IPS-18c (cell line): ENCODE data around the gene CREM.

Source experiments
- H3K4me3 ChIP-seq: 2 replicates; pipeline ENCODE4 v1.7.0; 2013; ENCODE audit warnings: low read depth, mild to moderate bottlenecking, low read length, moderate library complexity; ENCODE audit not compliant: insufficient read depth
- H3K9me3 ChIP-seq: one replicate; pipeline ENCODE4 v1.6.1; 2013; ENCODE audit warnings: mild to moderate bottlenecking, low read length, moderate library complexity; ENCODE audit not compliant: control insufficient read depth, insufficient read depth

CREM gene

GRCh38 chr10:35178331-35178730, 51.7 kb downstream of the CREM start:
- Histone ChIP-seq H3K9me3 (no peaks in the 10 kb centered on the region), H3K4me3 (no peak overlapping the region)

GRCh38 chr10:35182631-35183510, 56.2 kb downstream of the CREM start:
- Histone ChIP-seq H3K4me3 (no peak overlapping the region), H3K9me3 (no peaks in the 10 kb centered on the region)

GRCh38 chr10:35184527-35185171, 58.0 kb downstream of the CREM start:
- Histone ChIP-seq H3K9me3 (no peaks in the 10 kb centered on the region), H3K4me3 (no peak overlapping the region)

- Histone ChIP-seq H3K4me3 (no peak overlapping the region), H3K9me3 (no peaks in the 10 kb centered on the region)
Observed at GRCh38 chr10:35185260-35186034, 58.8 kb downstream of the CREM start.

- H3K4me3 ChIP-seq = no peak overlapping the region
Observed at GRCh38 chr10:35188954-35189353, 62.3 kb downstream of the CREM start.

GRCh38 chr10:35191523-35191922, 64.9 kb downstream of the CREM start:
- Histone ChIP-seq H3K9me3 (no peaks in the 10 kb centered on the region), H3K4me3 (no peak overlapping the region)

More at GRCh38 chr10:35188954-35189353, 62.3 kb downstream of the CREM start:
- H3K9me3 ChIP-seq = no peaks in the 10 kb centered on the region

- Histone ChIP-seq H3K9me3 (no peaks in the 10 kb centered on the region), H3K4me3 (no peak overlapping the region)
Observed at GRCh38 chr10:35192645-35193249, 66.1 kb downstream of the CREM start.

- H3K9me3 ChIP-seq = no peaks in the 10 kb centered on the region
- no peak overlapping the region for H3K4me3 ChIP-seq
Observed at GRCh38 chr10:35194471-35194870, 67.8 kb downstream of the CREM start.

- H3K4me3 ChIP-seq = no peak overlapping the region
Observed at GRCh38 chr10:35194906-35195305, 68.3 kb downstream of the CREM start.

GRCh38 chr10:35195361-35196306, 69.0 kb downstream of the CREM start:
- no peaks in the 10 kb centered on the region for H3K9me3 ChIP-seq
- H3K4me3 ChIP-seq = peak overlapping the region; percentile 40

More at GRCh38 chr10:35194906-35195305, 68.3 kb downstream of the CREM start:
- H3K9me3 ChIP-seq = no peaks in the 10 kb centered on the region

DNA sequence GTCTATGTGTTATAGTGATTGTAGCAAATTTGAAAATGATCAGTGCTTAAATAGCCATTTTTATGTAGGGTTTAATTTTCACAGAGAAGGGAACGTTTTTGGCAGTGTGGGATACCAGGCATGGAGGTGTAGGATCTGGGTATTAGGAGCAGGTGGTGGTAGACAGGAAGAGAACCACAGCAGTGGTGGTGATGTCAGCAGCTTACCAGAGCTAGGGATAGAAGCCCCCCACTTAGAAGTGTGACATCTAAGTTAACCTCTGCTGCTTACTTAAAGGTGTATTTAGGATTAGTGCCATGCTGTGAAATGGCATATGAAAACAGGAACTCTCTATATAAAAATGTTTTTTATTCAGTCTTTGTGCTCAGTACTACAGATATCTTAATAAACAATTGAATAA, 73.8 kb downstream of the CREM start:
- Histone ChIP-seq H3K9me3 (no peaks in the 10 kb centered on the region), H3K4me3 (no peak overlapping the region)

- Histone ChIP-seq H3K4me3 (no peak overlapping the region), H3K9me3 (no peaks in the 10 kb centered on the region)
Observed at GRCh38 chr10:35201234-35201633, 74.6 kb downstream of the CREM start.

- Histone ChIP-seq H3K4me3 (no peak overlapping the region), H3K9me3 (no peaks in the 10 kb centered on the region)
Observed at GRCh38 chr10:35202050-35202449, 75.4 kb downstream of the CREM start.

DNA sequence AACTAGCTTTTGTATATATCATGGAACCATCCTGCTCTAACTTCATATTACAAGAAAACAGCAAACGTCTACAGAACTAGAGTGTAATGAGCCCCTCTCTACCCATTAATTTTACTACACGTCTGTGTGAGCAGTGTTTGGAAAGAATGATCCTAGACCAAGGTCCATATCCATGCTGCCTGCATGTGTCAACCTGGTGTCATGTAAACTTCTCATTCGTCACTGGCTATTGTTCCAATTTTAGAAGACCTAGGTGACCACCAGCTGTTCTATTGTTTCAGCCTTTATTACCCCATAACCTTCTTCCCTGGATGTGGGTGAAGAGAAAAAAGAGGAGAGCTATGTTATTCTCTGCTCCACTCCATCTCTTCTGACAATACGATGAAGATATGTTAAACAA, 77.1 kb downstream of the CREM start:
- H3K9me3 ChIP-seq = no peaks in the 10 kb centered on the region
- no peak overlapping the region for H3K4me3 ChIP-seq

DNA sequence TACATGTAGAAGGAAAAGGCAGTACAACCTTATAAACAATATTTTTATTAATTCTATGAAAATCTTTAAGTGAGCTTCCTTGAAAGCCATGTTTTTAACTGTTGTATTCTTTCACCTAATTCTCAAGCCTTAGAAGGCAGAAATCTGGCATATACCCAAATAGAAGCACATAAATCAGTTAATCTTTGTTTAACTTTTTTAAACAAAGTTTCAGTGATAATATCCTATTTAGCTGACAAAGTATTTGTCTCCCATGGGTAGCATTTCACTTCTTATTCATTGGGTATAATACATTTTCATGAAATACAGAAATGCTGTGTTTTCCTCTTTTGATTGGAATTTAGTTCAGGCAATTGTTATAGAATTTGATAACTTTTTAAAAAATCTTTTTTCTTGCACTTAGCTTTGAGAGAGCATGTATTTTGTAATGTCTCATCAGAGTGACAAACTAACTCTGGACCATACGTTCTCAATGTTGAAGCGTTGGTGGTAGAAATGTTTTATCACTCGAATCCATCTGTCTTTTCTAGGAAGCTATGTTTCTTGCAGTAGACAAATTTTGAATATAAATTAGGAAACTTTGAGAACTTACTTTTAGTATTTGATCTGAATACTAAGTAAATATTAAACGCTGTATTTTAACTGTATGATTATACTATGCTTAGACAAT, 78.1 kb downstream of the CREM start:
- Histone ChIP-seq H3K4me3 (no peak overlapping the region), H3K9me3 (no peaks in the 10 kb centered on the region)

DNA sequence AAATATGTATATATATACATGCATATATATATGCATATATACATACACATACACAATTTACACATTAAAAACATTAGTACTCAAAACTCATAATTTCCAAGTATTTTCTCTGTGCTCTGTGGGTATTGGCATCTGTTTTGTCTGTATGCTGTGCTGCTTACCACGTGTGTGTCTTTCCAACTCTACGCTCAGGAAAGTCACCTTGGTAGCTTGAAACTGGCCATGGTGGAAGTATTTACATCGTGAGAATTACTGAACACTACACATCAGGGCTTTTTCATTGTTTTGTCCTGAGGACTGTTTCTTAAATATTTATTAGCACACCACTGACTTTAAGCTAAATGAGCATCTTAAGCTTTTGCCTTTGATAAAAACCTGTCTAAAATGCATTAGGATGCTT, 79.6 kb downstream of the CREM start:
- no peaks in the 10 kb centered on the region for H3K9me3 ChIP-seq
- H3K4me3 ChIP-seq = no peak overlapping the region
